HepG2 (cell line): Measurements from ENCODE around the gene SCGB2A2. TPM values are rescaled to one million over a fixed set of nuclear protein-coding genes. Genes with fewer than 3 reads are reported as not detected.

ENCODE experiments used
- ATAC-seq: fragments of 200-7000 bp; cut with Tn5 transposase; 3 replicates; pipeline ENCODE4 v1.9.1; 2020; ENCODE audit warnings: mild to moderate bottlenecking, moderate library complexity
- BruUV-seq: library from RNA; stranded (reverse); fragments of 400-500 nt; replicated peaks from 2 replicates; lab custom pipeline; 2021; lab: Mats Ljungman, UMichigan
- CTCF ChIA-PET: fragments of 300-600 bp; formaldehyde crosslinking; extraction: SDS; loops from one replicate; lab custom pipeline; 2021; ENCODE audit warnings: low total read pairs, inconsistent platforms, low intra/inter-chr PET ratio; lab: Yijun Ruan, JAX
- POLR2A ChIA-PET: fragments of 350-600 bp; sonication (Branson Sonifier 250); formaldehyde crosslinking; loops from one replicate; lab custom pipeline; 2020; ENCODE audit warnings: antibody characterized with exemption, inconsistent platforms; lab: Yijun Ruan, JAX
- DNase-seq: peaks from one replicate; pipeline ENCODE4 v3.0.0-alpha.2; 2015; ENCODE audit warnings: low spot score
- FAIRE-seq: peaks from 3 replicates; lab custom pipeline; 2011; peaks lifted over from hg19 to GRCh38; lab: Jason Lieb, UNC
- H2AFZ ChIP-seq: one replicate; pipeline ENCODE4 v1.6.1; 2011; ENCODE audit warnings: low read length, inconsistent platforms
- H3K27ac ChIP-seq: fragments of 300-600 bp; 3 replicates; pipeline ENCODE4 v1.8.0; 2011; ENCODE audit warnings: mixed run types, mild to moderate bottlenecking, mixed read lengths, low read length, inconsistent platforms; ENCODE audit not compliant: insufficient read depth; ENCODE audit errors: extremely low read length
- H3K27me3 ChIP-seq, 2 experiments: fragments of 200-600 bp in 1 of 2; 2 replicates in 1 of 2; 3 replicates in 1 of 2; pipeline versions ENCODE4 v1.6.0 to v1.8.0; 2011; ENCODE audit warnings: low read length in 2 of 2, mild to moderate bottlenecking in 2 of 2, moderate library complexity in 2 of 2, inconsistent platforms in 1 of 2; ENCODE audit not compliant: insufficient read depth in 2 of 2, control insufficient read depth in 1 of 2
- H3K36me3 ChIP-seq, 2 experiments: fragments of 200-600 bp in 1 of 2; replicated peaks in 1 of 2; 2 replicates in 1 of 2; 3 replicates in 1 of 2; pipeline versions ENCODE4 v1.5.1 to v1.8.0; 2011; ENCODE audit warnings: low read length in 2 of 2, inconsistent platforms in 1 of 2; ENCODE audit not compliant: insufficient read depth in 2 of 2, control insufficient read depth in 1 of 2
- H3K4me1 ChIP-seq: 2 replicates; pipeline ENCODE4 v1.5.1; 2012; ENCODE audit warnings: low read length, inconsistent platforms; ENCODE audit not compliant: insufficient read depth
- H3K4me2 ChIP-seq: 2 replicates; pipeline ENCODE4 v1.6.0; 2011; ENCODE audit warnings: low read depth, low read length, inconsistent platforms
- H3K4me3 ChIP-seq, 3 experiments: fragments of 200-600 bp in 1 of 3; sonication (generic), shearing (Covaris generic) in 1 of 3; replicated peaks in 1 of 3; 2 replicates each; pipeline ENCODE4 v1.5.1; 2011 to 2016; ENCODE audit warnings: low read length in 3 of 3, inconsistent platforms in 2 of 3, low read depth in 2 of 3, mild to moderate bottlenecking in 2 of 3, control low read depth in 1 of 3, mixed read lengths in 1 of 3; ENCODE audit not compliant: insufficient read depth in 1 of 3
- H3K79me2 ChIP-seq: one replicate; pipeline ENCODE4 v1.6.1; 2011; ENCODE audit warnings: low read length, inconsistent platforms; ENCODE audit not compliant: insufficient read depth
- H3K9ac ChIP-seq: 2 replicates; pipeline ENCODE4 v1.6.0; 2011; ENCODE audit warnings: mild to moderate bottlenecking, low read depth, low read length, inconsistent platforms; ENCODE audit not compliant: insufficient read depth
- H3K9me3 ChIP-seq: 2 replicates; pipeline ENCODE4 v1.5.1; 2012; ENCODE audit warnings: mild to moderate bottlenecking, low read length
- H4K20me1 ChIP-seq: 2 replicates; pipeline ENCODE4 v1.6.0; 2011; ENCODE audit warnings: inconsistent platforms, mild to moderate bottlenecking, low read length, moderate library complexity; ENCODE audit not compliant: insufficient read depth
- IRX3 ChIP-seq: sonication (generic); formaldehyde crosslinking; IDR thresholded peaks from 2 replicates; pipeline ENCODE4 v1.8.1; 2023; ENCODE audit warnings: mild to moderate bottlenecking, low read depth, missing genetic modification reagents, borderline replicate concordance
- KLF16 ChIP-seq, 2 experiments: sonication (generic) in 1 of 2; formaldehyde crosslinking in 1 of 2; IDR thresholded peaks; 2 replicates each; pipeline versions ENCODE4 v1.6.1 to v1.8.0; 2016 to 2023; ENCODE audit warnings: missing genetic modification reagents in 2 of 2, missing compliant biosample characterization in 1 of 2
- MEIS2 ChIP-seq: sonication (generic); formaldehyde crosslinking; IDR thresholded peaks from 2 replicates; pipeline ENCODE4 v1.9.0; 2021; ENCODE audit warnings: mild to moderate bottlenecking, missing genetic modification reagents
- NBN ChIP-seq: fragments of 450-650 bp; conservative IDR thresholded peaks from 2 replicates; pipeline ENCODE4 v1.6.1; 2017
- NR2F1 ChIP-seq, 2 experiments: fragments of 450-650 bp in 1 of 2; formaldehyde crosslinking in 1 of 2; IDR thresholded peaks; 2 replicates each; pipeline versions ENCODE4 v1.5.0 to v1.6.1; 2016 to 2020; ENCODE audit warnings: mild to moderate bottlenecking in 1 of 2, missing compliant biosample characterization in 1 of 2, missing genetic modification reagents in 1 of 2, moderate library complexity in 1 of 2
- RBM22 ChIP-seq: fragments of 200-400 bp; formaldehyde crosslinking; optimal IDR thresholded peaks from 2 replicates; pipeline ENCODE3; 2017; ENCODE audit warnings: mild to moderate bottlenecking, low read length, moderate library complexity
- TARDBP ChIP-seq: sonication (generic); formaldehyde crosslinking; IDR thresholded peaks from 2 replicates; pipeline ENCODE4 v1.8.0; 2022; ENCODE audit warnings: mild to moderate bottlenecking, missing genetic modification reagents
- ZNF207 ChIP-seq: fragments of 450-650 bp; IDR thresholded peaks from 2 replicates; pipeline ENCODE4 v1.6.1; 2016; ENCODE audit warnings: antibody characterized with exemption, borderline replicate concordance
- ZNF30 ChIP-seq: sonication (generic); formaldehyde crosslinking; IDR thresholded peaks from 2 replicates; pipeline ENCODE4 v1.5.0; 2020; ENCODE audit warnings: mild to moderate bottlenecking, missing genetic modification reagents
- WGBS: methylation state at CpG from one replicate; pipeline ENCODE4 v1.1.6; 2017; ENCODE audit warnings: low lambda C conversion rate; 5-methylcytosine and 5-hydroxymethylcytosine counted together
- in situ Hi-C: cut with HindIII; loops from 2 replicates; pipeline ENCODE4 v1.10.0; 2017; ENCODE audit warnings: low pct_unique_long_range_greater_than_20kb; ENCODE audit not compliant: extremely low pct_ligation_motif_present
- intact Hi-C: fragments of 100-400 bp; cut with micrococcal nuclease; formaldehyde crosslinking; loops from one replicate; pipeline ENCODE4 v1.10.0; 2022; ENCODE audit not compliant: unreplicated experiment
- polyA plus RNA-seq, 8 experiments: library from polyadenylated mRNA; depleted of rRNA in 3 of 8; stranded (reverse) in 7 of 8; unstranded in 1 of 8; fragments of >200 nt; fragmentation: Illumina TruSeq in 4 of 8; extraction: Trizol in 4 of 8; gene quantifications; 2 replicates each; pipeline versions ENCODE4 v1.2.1 to v1.2.3, GENCODE V29; 2011 to 2016; ENCODE audit warnings: low read depth in 4 of 8, missing spikeins in 1 of 8, mixed read lengths in 1 of 8; ENCODE audit not compliant: insufficient read depth in 1 of 8
- total RNA-seq, 5 experiments: library from RNA; depleted of rRNA; stranded (reverse); fragments of >200 nt; fragmentation: Illumina TruSeq; extraction: Trizol; gene quantifications; 2 replicates each; pipeline ENCODE4 v1.2.3, GENCODE V29; 2016; ENCODE audit warnings: low read depth in 1 of 5
- TF ChIP-seq, protein P1 (sequence below): sonication (generic); formaldehyde crosslinking; IDR thresholded peaks from 2 replicates; pipeline ENCODE4 v1.9.0; 2021; ENCODE audit warnings: missing genetic modification reagents, mild to moderate bottlenecking, borderline replicate concordance
- TF ChIP-seq, protein P2 (sequence below): IDR thresholded peaks from 2 replicates; pipeline ENCODE4 v1.6.1; 2016; ENCODE audit warnings: low read depth, control low read depth
- TF ChIP-seq, protein P3 (sequence below): sonication (generic); formaldehyde crosslinking; IDR thresholded peaks from 2 replicates; pipeline ENCODE4 v1.4.0; 2020; ENCODE audit warnings: low read depth, mild to moderate bottlenecking, missing genetic modification reagents
- TF ChIP-seq, protein P4 (sequence below): sonication (generic); formaldehyde crosslinking; IDR thresholded peaks from 2 replicates; pipeline ENCODE4 v1.5.0; 2020; ENCODE audit warnings: mild to moderate bottlenecking, missing genetic modification reagents
- TF ChIP-seq, protein P5 (sequence below): IDR thresholded peaks from 2 replicates; pipeline ENCODE4 v1.6.1; 2012; ENCODE audit warnings: inconsistent platforms

The SCGB2A2 gene
- total and polyA plus RNA-seq, 2 of the 13 experiments (the other 11 are each of a cell fraction or from before 2014, with no cell fraction given), result 0.12 TPM; not detected in 1

DNA sequence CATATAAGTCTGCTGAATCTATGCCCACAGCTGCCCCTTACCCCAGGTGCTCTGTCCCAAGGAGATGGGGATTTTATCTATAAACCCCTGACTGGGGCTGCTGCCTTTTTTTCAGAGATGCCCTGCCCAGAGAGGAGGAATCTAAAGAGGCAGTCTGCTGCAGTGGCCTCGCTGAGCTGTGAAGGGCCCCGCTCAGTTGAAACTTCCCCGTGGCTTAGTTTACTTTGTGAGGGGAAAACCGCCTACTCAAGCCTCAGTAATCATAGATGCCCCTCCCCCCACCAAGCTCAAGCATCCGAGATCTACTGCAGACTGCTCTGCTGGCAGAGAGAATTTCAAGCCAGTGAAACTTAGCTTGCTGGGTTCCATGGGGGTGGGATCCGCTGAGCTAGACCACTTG is 36.3 kb downstream of the SCGB2A2 start:
- no peaks in the 10 kb centered on the region for H3K36me3 ChIP-seq
- intact Hi-C loops, result no loop called here
- CTCF ChIA-PET, result no interaction called here
- H3K27ac ChIP-seq, result no peak overlapping the region
- DNase-seq (no peak), ATAC-seq (no peak), FAIRE-seq (no peak)
- in situ Hi-C loops, result no loop called here
- WGBS, result 86% methylated on average over 1 of the region's 6 CpGs
- H2AFZ ChIP-seq, result no peak overlapping the region
- no peak overlapping the region for H3K4me2 ChIP-seq
- H3K9ac ChIP-seq, result no peak overlapping the region
- H3K4me3 ChIP-seq, result no peak overlapping the region
- no peaks in the 10 kb centered on the region for H4K20me1 ChIP-seq
- BruUV-seq, result no TSS peak
- POLR2A ChIA-PET, result no interaction called here
- no peaks in the 10 kb centered on the region; a peak in 2 of 5 replicates for H3K27me3 ChIP-seq
- no peaks in the 10 kb centered on the region for H3K4me1 ChIP-seq
- H3K9me3 ChIP-seq, result no peaks in the 10 kb centered on the region
- no peak for TF ChIP-seq MEIS2
- TF ChIP-seq NBN, result no peak
- TF ChIP-seq, protein P1, sequence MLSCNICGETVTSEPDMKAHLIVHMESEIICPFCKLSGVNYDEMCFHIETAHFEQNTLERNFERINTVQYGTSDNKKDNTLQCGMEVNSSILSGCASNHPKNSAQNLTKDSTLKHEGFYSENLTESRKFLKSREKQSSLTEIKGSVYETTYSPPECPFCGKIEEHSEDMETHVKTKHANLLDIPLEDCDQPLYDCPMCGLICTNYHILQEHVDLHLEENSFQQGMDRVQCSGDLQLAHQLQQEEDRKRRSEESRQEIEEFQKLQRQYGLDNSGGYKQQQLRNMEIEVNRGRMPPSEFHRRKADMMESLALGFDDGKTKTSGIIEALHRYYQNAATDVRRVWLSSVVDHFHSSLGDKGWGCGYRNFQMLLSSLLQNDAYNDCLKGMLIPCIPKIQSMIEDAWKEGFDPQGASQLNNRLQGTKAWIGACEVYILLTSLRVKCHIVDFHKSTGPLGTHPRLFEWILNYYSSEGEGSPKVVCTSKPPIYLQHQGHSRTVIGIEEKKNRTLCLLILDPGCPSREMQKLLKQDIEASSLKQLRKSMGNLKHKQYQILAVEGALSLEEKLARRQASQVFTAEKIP (CRISPR knock-in tag), result no peak
- TF ChIP-seq, protein P2, sequence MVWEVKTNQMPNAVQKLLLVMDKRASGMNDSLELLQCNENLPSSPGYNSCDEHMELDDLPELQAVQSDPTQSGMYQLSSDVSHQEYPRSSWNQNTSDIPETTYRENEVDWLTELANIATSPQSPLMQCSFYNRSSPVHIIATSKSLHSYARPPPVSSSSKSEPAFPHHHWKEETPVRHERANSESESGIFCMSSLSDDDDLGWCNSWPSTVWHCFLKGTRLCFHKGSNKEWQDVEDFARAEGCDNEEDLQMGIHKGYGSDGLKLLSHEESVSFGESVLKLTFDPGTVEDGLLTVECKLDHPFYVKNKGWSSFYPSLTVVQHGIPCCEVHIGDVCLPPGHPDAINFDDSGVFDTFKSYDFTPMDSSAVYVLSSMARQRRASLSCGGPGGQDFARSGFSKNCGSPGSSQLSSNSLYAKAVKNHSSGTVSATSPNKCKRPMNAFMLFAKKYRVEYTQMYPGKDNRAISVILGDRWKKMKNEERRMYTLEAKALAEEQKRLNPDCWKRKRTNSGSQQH (CRISPR knock-in tag), result no peak
- TF ChIP-seq, protein P3, sequence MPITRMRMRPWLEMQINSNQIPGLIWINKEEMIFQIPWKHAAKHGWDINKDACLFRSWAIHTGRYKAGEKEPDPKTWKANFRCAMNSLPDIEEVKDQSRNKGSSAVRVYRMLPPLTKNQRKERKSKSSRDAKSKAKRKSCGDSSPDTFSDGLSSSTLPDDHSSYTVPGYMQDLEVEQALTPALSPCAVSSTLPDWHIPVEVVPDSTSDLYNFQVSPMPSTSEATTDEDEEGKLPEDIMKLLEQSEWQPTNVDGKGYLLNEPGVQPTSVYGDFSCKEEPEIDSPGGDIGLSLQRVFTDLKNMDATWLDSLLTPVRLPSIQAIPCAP (CRISPR knock-in tag), result no peak
- TF ChIP-seq ZNF207, result no peak
- TF ChIP-seq TARDBP, result no peak
- no peak for TF ChIP-seq IRX3
- TF ChIP-seq RBM22, result no peak
- TF ChIP-seq ZNF30 (CRISPR knock-in tag), result no peak
- TF ChIP-seq KLF16 (CRISPR knock-in tag; IDR thresholded peaks at IDR 0.05), result no peak
- TF ChIP-seq, protein P4, sequence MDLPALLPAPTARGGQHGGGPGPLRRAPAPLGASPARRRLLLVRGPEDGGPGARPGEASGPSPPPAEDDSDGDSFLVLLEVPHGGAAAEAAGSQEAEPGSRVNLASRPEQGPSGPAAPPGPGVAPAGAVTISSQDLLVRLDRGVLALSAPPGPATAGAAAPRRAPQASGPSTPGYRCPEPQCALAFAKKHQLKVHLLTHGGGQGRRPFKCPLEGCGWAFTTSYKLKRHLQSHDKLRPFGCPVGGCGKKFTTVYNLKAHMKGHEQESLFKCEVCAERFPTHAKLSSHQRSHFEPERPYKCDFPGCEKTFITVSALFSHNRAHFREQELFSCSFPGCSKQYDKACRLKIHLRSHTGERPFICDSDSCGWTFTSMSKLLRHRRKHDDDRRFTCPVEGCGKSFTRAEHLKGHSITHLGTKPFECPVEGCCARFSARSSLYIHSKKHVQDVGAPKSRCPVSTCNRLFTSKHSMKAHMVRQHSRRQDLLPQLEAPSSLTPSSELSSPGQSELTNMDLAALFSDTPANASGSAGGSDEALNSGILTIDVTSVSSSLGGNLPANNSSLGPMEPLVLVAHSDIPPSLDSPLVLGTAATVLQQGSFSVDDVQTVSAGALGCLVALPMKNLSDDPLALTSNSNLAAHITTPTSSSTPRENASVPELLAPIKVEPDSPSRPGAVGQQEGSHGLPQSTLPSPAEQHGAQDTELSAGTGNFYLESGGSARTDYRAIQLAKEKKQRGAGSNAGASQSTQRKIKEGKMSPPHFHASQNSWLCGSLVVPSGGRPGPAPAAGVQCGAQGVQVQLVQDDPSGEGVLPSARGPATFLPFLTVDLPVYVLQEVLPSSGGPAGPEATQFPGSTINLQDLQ (CRISPR knock-in tag), result no peak
- TF ChIP-seq NR2F1 (CRISPR knock-in tag; IDR thresholded peaks at IDR 0.05), result no peak
- TF ChIP-seq, protein P5, sequence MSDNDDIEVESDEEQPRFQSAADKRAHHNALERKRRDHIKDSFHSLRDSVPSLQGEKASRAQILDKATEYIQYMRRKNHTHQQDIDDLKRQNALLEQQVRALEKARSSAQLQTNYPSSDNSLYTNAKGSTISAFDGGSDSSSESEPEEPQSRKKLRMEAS, result no peak
- TF ChIP-seq, all 625 proteins: peak for 0
- H3K79me2 ChIP-seq, result no peaks in the 10 kb centered on the region
